GM12864 (cell line): ENCODE data around the gene FSTL4.

Source experiments
- DNase-seq: peaks from one replicate; pipeline ENCODE4 v3.0.0-alpha.2; 2011; ENCODE audit warnings: low read depth
- H3K4me3 ChIP-seq: 2 replicates; pipeline ENCODE4 v1.5.1; 2011; ENCODE audit warnings: mild to moderate bottlenecking, low read depth, low read length, control low read depth
- TF ChIP-seq, protein P1 (sequence below): IDR thresholded peaks from 2 replicates; pipeline ENCODE4 v1.5.1; 2011; ENCODE audit warnings: low read depth, mild to moderate bottlenecking, moderate library complexity, low read length, control low read depth, inconsistent platforms; ENCODE audit errors: missing control alignments

FSTL4 gene

GRCh38 chr5:133286483-133286882 is 325.9 kb downstream of the FSTL4 start:
- no peak overlapping the region for H3K4me3 ChIP-seq
- DNase-seq, result no peak
- TF ChIP-seq, protein P1, sequence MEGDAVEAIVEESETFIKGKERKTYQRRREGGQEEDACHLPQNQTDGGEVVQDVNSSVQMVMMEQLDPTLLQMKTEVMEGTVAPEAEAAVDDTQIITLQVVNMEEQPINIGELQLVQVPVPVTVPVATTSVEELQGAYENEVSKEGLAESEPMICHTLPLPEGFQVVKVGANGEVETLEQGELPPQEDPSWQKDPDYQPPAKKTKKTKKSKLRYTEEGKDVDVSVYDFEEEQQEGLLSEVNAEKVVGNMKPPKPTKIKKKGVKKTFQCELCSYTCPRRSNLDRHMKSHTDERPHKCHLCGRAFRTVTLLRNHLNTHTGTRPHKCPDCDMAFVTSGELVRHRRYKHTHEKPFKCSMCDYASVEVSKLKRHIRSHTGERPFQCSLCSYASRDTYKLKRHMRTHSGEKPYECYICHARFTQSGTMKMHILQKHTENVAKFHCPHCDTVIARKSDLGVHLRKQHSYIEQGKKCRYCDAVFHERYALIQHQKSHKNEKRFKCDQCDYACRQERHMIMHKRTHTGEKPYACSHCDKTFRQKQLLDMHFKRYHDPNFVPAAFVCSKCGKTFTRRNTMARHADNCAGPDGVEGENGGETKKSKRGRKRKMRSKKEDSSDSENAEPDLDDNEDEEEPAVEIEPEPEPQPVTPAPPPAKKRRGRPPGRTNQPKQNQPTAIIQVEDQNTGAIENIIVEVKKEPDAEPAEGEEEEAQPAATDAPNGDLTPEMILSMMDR, result no peak

GRCh38 chr5:133285583-133286021 is 326.7 kb downstream of the FSTL4 start:
- TF ChIP-seq, protein P1, result no peak
- no peak for DNase-seq
- H3K4me3 ChIP-seq, result no peak overlapping the region

GRCh38 chr5:133284306-133284705 is 328.0 kb downstream of the FSTL4 start:
- H3K4me3 ChIP-seq, result no peak overlapping the region
- no peak for DNase-seq
- TF ChIP-seq, protein P1, result no peak

DNA sequence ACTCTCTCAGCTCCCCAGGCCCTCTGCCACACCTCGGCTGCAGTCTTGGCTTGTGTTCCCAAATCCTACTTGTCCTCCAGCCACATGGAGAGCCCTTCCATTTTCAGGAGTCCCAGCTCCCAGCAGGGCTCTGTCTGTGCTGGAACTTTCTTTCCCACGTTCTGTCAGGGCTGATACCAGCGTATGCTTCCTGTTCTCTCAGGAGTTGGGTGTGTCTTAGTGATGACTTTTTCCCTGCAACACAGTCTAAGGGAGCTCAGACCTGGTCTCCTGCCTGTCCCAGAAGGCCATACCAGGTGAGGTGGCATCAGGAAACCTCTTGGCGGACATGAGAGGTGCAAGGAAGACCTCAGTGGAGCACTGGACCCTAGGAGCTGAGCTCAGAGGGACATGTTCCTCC is 334.0 kb downstream of the FSTL4 start:
- TF ChIP-seq, protein P1, result no peak

GRCh38 chr5:133277744-133278143 is 334.6 kb downstream of the FSTL4 start:
- DNase-seq, result no peak
- TF ChIP-seq, protein P1, result no peak
- no peak overlapping the region for H3K4me3 ChIP-seq

More for the DNA sequence above, 334.0 kb downstream of the FSTL4 start:
- DNase-seq, result no peak
- no peak overlapping the region for H3K4me3 ChIP-seq

GRCh38 chr5:133276171-133276570 is 336.2 kb downstream of the FSTL4 start:
- no peak for DNase-seq
- TF ChIP-seq, protein P1, result no peak

GRCh38 chr5:133275631-133276030 is 336.7 kb downstream of the FSTL4 start:
- DNase-seq, result no peak
- TF ChIP-seq, protein P1, result no peak
- no peak overlapping the region for H3K4me3 ChIP-seq

More at GRCh38 chr5:133276171-133276570, 336.2 kb downstream of the FSTL4 start:
- no peak overlapping the region for H3K4me3 ChIP-seq
